ENCODE results near the gene MVB12B. TPM values are rescaled to one million over a fixed set of nuclear protein-coding genes. Genes with fewer than 3 reads are reported as not detected.

Gene MVB12B
- total RNA-seq, 1 donor, result 5.4 TPM

- DNase-seq (ENCODE audit: insufficient read length, low spot score, missing footprints), result no peak
- H4K20me1 ChIP-seq (ENCODE audit: insufficient read depth, low read length), result no peaks in the 10 kb centered on the region
- TF ChIP-seq CTCF (IDR thresholded peaks at IDR 0.05; ENCODE audit: extremely low read depth, low read depth, low read length), result no peak
- no peak overlapping the region for H3K4me3 ChIP-seq (ENCODE audit: insufficient read depth, low read length)
- no peak overlapping the region for H2AFZ ChIP-seq (ENCODE audit: low read length)
- no peak overlapping the region for H3K27ac ChIP-seq (ENCODE audit: low read depth, low read length)
- H3K4me1 ChIP-seq (ENCODE audit: insufficient read depth, low read length), result no peaks in the 10 kb centered on the region
- H3K9me3 ChIP-seq (ENCODE audit: low read depth, low read length), result no peaks in the 10 kb centered on the region
- H3K36me3 ChIP-seq (ENCODE audit: insufficient read depth, low read length), result no peaks in the 10 kb centered on the region
- no peaks in the 10 kb centered on the region for H3K27me3 ChIP-seq (ENCODE audit: insufficient read depth, low read length)
- H3K79me2 ChIP-seq (ENCODE audit: insufficient read depth, low read length), result peaks cover 3% of the 10 kb centered on the region
- H3K4me2 ChIP-seq (ENCODE audit: insufficient read depth, low read length), result no peak overlapping the region
These were observed 30.4 kb downstream of the MVB12B start for GRCh38 chr9:126357074-126357473.

- no peaks in the 10 kb centered on the region for H3K27me3 ChIP-seq (ENCODE audit: insufficient read depth, low read length)
- no peak for TF ChIP-seq CTCF (IDR thresholded peaks at IDR 0.05; ENCODE audit: extremely low read depth, low read depth, low read length)
These were observed 33.4 kb downstream of the MVB12B start for GRCh38 chr9:126360073-126360472.

GRCh38 chr9:126361810-126362238 lies 35.2 kb downstream of the MVB12B start:
- Histone ChIP-seq H3K27ac (ENCODE audit: low read depth, low read length) (no peak overlapping the region), H4K20me1 (ENCODE audit: insufficient read depth, low read length) (no peaks in the 10 kb centered on the region), H2AFZ (ENCODE audit: low read length) (no peak overlapping the region), H3K9me3 (ENCODE audit: low read depth, low read length) (no peaks in the 10 kb centered on the region), H3K27me3 (ENCODE audit: insufficient read depth, low read length) (no peaks in the 10 kb centered on the region), H3K4me2 (ENCODE audit: insufficient read depth, low read length) (no peak overlapping the region), H3K4me1 (ENCODE audit: insufficient read depth, low read length) (no peaks in the 10 kb centered on the region), H3K36me3 (ENCODE audit: insufficient read depth, low read length) (no peaks in the 10 kb centered on the region), H3K79me2 (ENCODE audit: insufficient read depth, low read length) (no peaks in the 10 kb centered on the region), H3K4me3 (ENCODE audit: insufficient read depth, low read length) (no peak overlapping the region)
- DNase-seq (ENCODE audit: insufficient read length, low spot score, missing footprints), result no peak
- TF ChIP-seq CTCF (IDR thresholded peaks at IDR 0.05; ENCODE audit: extremely low read depth, low read depth, low read length), result no peak

More at GRCh38 chr9:126360073-126360472, 33.4 kb downstream of the MVB12B start:
- no peaks in the 10 kb centered on the region for H4K20me1 ChIP-seq (ENCODE audit: insufficient read depth, low read length)
- no peaks in the 10 kb centered on the region for H3K4me1 ChIP-seq (ENCODE audit: insufficient read depth, low read length)
- no peak for DNase-seq (ENCODE audit: insufficient read length, low spot score, missing footprints)
- H3K79me2 ChIP-seq (ENCODE audit: insufficient read depth, low read length), result peaks cover 3% of the 10 kb centered on the region
- H3K9me3 ChIP-seq (ENCODE audit: low read depth, low read length), result no peaks in the 10 kb centered on the region
- H3K36me3 ChIP-seq (ENCODE audit: insufficient read depth, low read length), result no peaks in the 10 kb centered on the region
- H3K27ac ChIP-seq (ENCODE audit: low read depth, low read length), result no peak overlapping the region
- H2AFZ ChIP-seq (ENCODE audit: low read length), result no peak overlapping the region
- no peak overlapping the region for H3K4me3 ChIP-seq (ENCODE audit: insufficient read depth, low read length)
- no peak overlapping the region for H3K4me2 ChIP-seq (ENCODE audit: insufficient read depth, low read length)

- DNase-seq (ENCODE audit: insufficient read length, low spot score, missing footprints), result no peak
- H3K27ac ChIP-seq (ENCODE audit: low read depth, low read length), result no peak overlapping the region
- H3K4me3 ChIP-seq (ENCODE audit: insufficient read depth, low read length), result no peak overlapping the region
- H3K9me3 ChIP-seq (ENCODE audit: low read depth, low read length), result no peaks in the 10 kb centered on the region
- no peaks in the 10 kb centered on the region for H3K4me1 ChIP-seq (ENCODE audit: insufficient read depth, low read length)
- H2AFZ ChIP-seq (ENCODE audit: low read length), result no peak overlapping the region
- no peaks in the 10 kb centered on the region for H4K20me1 ChIP-seq (ENCODE audit: insufficient read depth, low read length)
- no peak for TF ChIP-seq CTCF (IDR thresholded peaks at IDR 0.05; ENCODE audit: extremely low read depth, low read depth, low read length)
- H3K36me3 ChIP-seq (ENCODE audit: insufficient read depth, low read length), result no peaks in the 10 kb centered on the region
- H3K27me3 ChIP-seq (ENCODE audit: insufficient read depth, low read length), result no peaks in the 10 kb centered on the region
- H3K79me2 ChIP-seq (ENCODE audit: insufficient read depth, low read length), result no peaks in the 10 kb centered on the region
- H3K4me2 ChIP-seq (ENCODE audit: insufficient read depth, low read length), result no peak overlapping the region
These were observed 36.6 kb downstream of the MVB12B start for GRCh38 chr9:126363250-126363649.
